Adrenal gland (tissue), 5 donors: ENCODE measurements around the gene LRRC36.

Experiments
- CTCF ChIP-seq, 6 experiments: fragments of 450-650 bp in 4 of 6; fragments of 200-600 bp in 2 of 6; sonication (generic) in 1 of 6; IDR thresholded peaks; 1 replicate in 5 of 6; 2 replicates in 1 of 6; pipeline versions ENCODE4 v1.5.1 to v1.8.0; 2016 to 2021; ENCODE audit warnings: antibody characterized with exemption in 6 of 6, mild to moderate bottlenecking in 2 of 6, moderate library complexity in 1 of 6
- POLR2A ChIP-seq, 2 donors: fragments of 450-650 bp; IDR thresholded peaks; one replicate each; pipeline ENCODE4 v1.6.1; 2017; ENCODE audit warnings: antibody characterized with exemption in 2 of 2, mild to moderate bottlenecking in 2 of 2, moderate library complexity in 1 of 2
- donor health status: DM: no; HTN: no; CAD: no.

- no peak for TF ChIP-seq CTCF (IDR thresholded peaks at IDR 0.05)
- TF ChIP-seq POLR2A (IDR thresholded peaks at IDR 0.05), result no peak
These were observed 46.3 kb upstream of the LRRC36 start for GRCh38 chr16:67280090-67281015.
